H1 (cell line): ENCODE results near the gene RCHY1. TPM values are rescaled to one million over a fixed set of nuclear protein-coding genes. Genes with fewer than 3 reads are reported as not detected.
"Not testable (repeated sequence)": the region's sequence is repeated elsewhere in the genome, so short reads cannot be mapped to it uniquely, and the experiment has no call there.

Source experiments
- CTCF ChIA-PET: fragments of 300-600 bp; sonication (Branson Sonifier 250); formaldehyde crosslinking; loops from one replicate; lab custom pipeline; 2021; ENCODE audit not compliant: partially characterized antibody; lab: Charles Lee
- POLR2A ChIA-PET: fragments of 300-600 bp; sonication (Branson Sonifier 250); formaldehyde crosslinking; loops from one replicate; lab custom pipeline; 2021; ENCODE audit warnings: inconsistent platforms; ENCODE audit not compliant: partially characterized antibody; lab: Charles Lee
- DNase-seq, 2 experiments: peaks; one replicate each; pipeline versions ENCODE4 v3.0.0 to v3.0.0-alpha.2; 2010 to 2022; ENCODE audit warnings: low spot score in 2 of 2, low read depth in 1 of 2, mixed read lengths in 1 of 2
- FAIRE-seq: peaks from 2 replicates; lab custom pipeline; 2011; peaks lifted over from hg19 to GRCh38; lab: Jason Lieb, UNC
- H2AFZ ChIP-seq: 2 replicates; pipeline ENCODE4 v1.8.1; 2012; ENCODE audit warnings: low read length, inconsistent platforms
- H2AK5ac ChIP-seq: 2 replicates; pipeline ENCODE4 v1.6.1; 2013; ENCODE audit warnings: low read depth, low read length
- H2BK120ac ChIP-seq: replicated peaks from 2 replicates; pipeline ENCODE3; 2013; ENCODE audit warnings: low read depth, low read length, inconsistent platforms
- H2BK12ac ChIP-seq: 2 replicates; pipeline ENCODE4 v1.6.1; 2013; ENCODE audit warnings: low read depth, low read length
- H2BK15ac ChIP-seq: 2 replicates; pipeline ENCODE4 v1.6.1; 2013; ENCODE audit warnings: low read length
- H2BK20ac ChIP-seq: 2 replicates; pipeline ENCODE4 v1.6.1; 2013; ENCODE audit warnings: low read length
- H2BK5ac ChIP-seq: 2 replicates; pipeline ENCODE4 v1.6.1; 2013; ENCODE audit warnings: low read depth, low read length
- H3K14ac ChIP-seq: 2 replicates; pipeline ENCODE4 v1.6.1; 2013; ENCODE audit warnings: inconsistent platforms; ENCODE audit not compliant: insufficient read length
- H3K18ac ChIP-seq: 2 replicates; pipeline ENCODE4 v1.6.1; 2013; ENCODE audit warnings: low read length; ENCODE audit errors: extremely low read depth
- H3K23ac ChIP-seq: 2 replicates; pipeline ENCODE4 v1.6.1; 2013; ENCODE audit warnings: inconsistent platforms; ENCODE audit not compliant: insufficient read length
- H3K23me2 ChIP-seq: 2 replicates; pipeline ENCODE4 v1.6.1; 2013; ENCODE audit warnings: low read depth, low read length
- H3K27ac ChIP-seq: 2 replicates; pipeline ENCODE4 v1.6.1; 2011; ENCODE audit warnings: low read depth, low read length, inconsistent platforms
- H3K27me3 ChIP-seq, 4 experiments: replicated peaks in 1 of 4; 1 replicate in 1 of 4; 2 replicates in 3 of 4; pipeline versions ENCODE4 v1.6.1 to v1.8.1; 2011 to 2013; ENCODE audit warnings: low read length in 3 of 4, mild to moderate bottlenecking in 3 of 4, inconsistent platforms in 2 of 4, mixed read lengths in 2 of 4, moderate library complexity in 1 of 4; ENCODE audit not compliant: control insufficient read depth in 3 of 4, insufficient read depth in 3 of 4; ENCODE audit errors: extremely low read depth in 1 of 4
- H3K36me3 ChIP-seq, 4 experiments: 2 replicates each; pipeline versions ENCODE4 v1.6.1 to v1.8.1; 2011 to 2013; ENCODE audit warnings: mild to moderate bottlenecking in 4 of 4, low read length in 3 of 4, moderate library complexity in 2 of 4, control low read depth in 1 of 4, inconsistent platforms in 1 of 4; ENCODE audit not compliant: insufficient read depth in 4 of 4, control insufficient read depth in 2 of 4
- H3K4ac ChIP-seq: replicated peaks from 2 replicates; pipeline ENCODE3; 2013; ENCODE audit warnings: low read length, low read depth, mixed read lengths, inconsistent platforms; ENCODE audit not compliant: insufficient read length
- H3K4me1 ChIP-seq, 4 experiments: replicated peaks in 1 of 4; 1 replicate in 1 of 4; 2 replicates in 3 of 4; pipeline versions ENCODE4 v1.6.1 to v1.8.1; 2011 to 2013; ENCODE audit warnings: low read length in 3 of 4, inconsistent platforms in 2 of 4, mixed read lengths in 1 of 4; ENCODE audit not compliant: insufficient read depth in 4 of 4, control insufficient read depth in 3 of 4
- H3K4me2 ChIP-seq, 2 experiments: 2 replicates each; pipeline versions ENCODE4 v1.6.1 to v1.8.1; 2011 to 2013; ENCODE audit warnings: low read depth in 2 of 2, low read length in 2 of 2, control low read depth in 1 of 2, inconsistent platforms in 1 of 2, mild to moderate bottlenecking in 1 of 2; ENCODE audit not compliant: insufficient read depth in 1 of 2
- H3K4me3 ChIP-seq, 4 experiments: fragments of 200-600, 300-600 bp in 1 of 4; sonication (generic), shearing (Covaris generic), sonication (Bioruptor Twin) in 1 of 4; 2 replicates each; pipeline versions ENCODE4 v1.5.1 to v1.8.1; 2011 to 2016; ENCODE audit warnings: low read length in 4 of 4, low read depth in 3 of 4, control low read depth in 2 of 4, inconsistent platforms in 2 of 4, mild to moderate bottlenecking in 2 of 4, mixed read lengths in 1 of 4, moderate library complexity in 1 of 4; ENCODE audit not compliant: insufficient read depth in 2 of 4; ENCODE audit errors: extremely low read depth in 1 of 4
- H3K56ac ChIP-seq: replicated peaks from 2 replicates; pipeline ENCODE3; 2013; ENCODE audit warnings: low read depth, mild to moderate bottlenecking, mixed read lengths, low read length, inconsistent platforms; ENCODE audit not compliant: insufficient read length
- H3K79me1 ChIP-seq: 2 replicates; pipeline ENCODE4 v1.6.1; 2013; ENCODE audit warnings: low read depth, low read length, control low read depth
- H3K79me2 ChIP-seq, 2 experiments: 2 replicates each; pipeline versions ENCODE4 v1.6.1 to v1.8.1; 2012 to 2013; ENCODE audit warnings: low read length in 2 of 2, mild to moderate bottlenecking in 2 of 2, inconsistent platforms in 1 of 2; ENCODE audit not compliant: insufficient read depth in 2 of 2, control insufficient read depth in 1 of 2
- H3K9ac ChIP-seq, 4 experiments: replicated peaks in 1 of 4; 1 replicate in 1 of 4; 2 replicates in 3 of 4; pipeline versions ENCODE4 v1.6.1 to v1.8.1; 2011 to 2013; ENCODE audit warnings: low read depth in 3 of 4, low read length in 3 of 4, control low read depth in 2 of 4, mild to moderate bottlenecking in 2 of 4, moderate library complexity in 2 of 4, inconsistent platforms in 1 of 4; ENCODE audit errors: extremely low read depth in 1 of 4
- H3K9me3 ChIP-seq, 2 experiments: 2 replicates each; pipeline versions ENCODE4 v1.6.1 to v1.8.1; 2012 to 2013; ENCODE audit warnings: mild to moderate bottlenecking in 2 of 2, moderate library complexity in 2 of 2, control low read depth in 1 of 2, inconsistent platforms in 1 of 2, low read depth in 1 of 2, low read length in 1 of 2, mixed read lengths in 1 of 2; ENCODE audit not compliant: insufficient read depth in 2 of 2
- H4K20me1 ChIP-seq, 2 experiments: replicated peaks in 1 of 2; 2 replicates each; pipeline versions ENCODE3 to v1.8.1; 2011 to 2013; ENCODE audit warnings: inconsistent platforms in 2 of 2, low read length in 2 of 2, mild to moderate bottlenecking in 1 of 2; ENCODE audit not compliant: insufficient read depth in 2 of 2, control insufficient read depth in 1 of 2
- H4K5ac ChIP-seq: 2 replicates; pipeline ENCODE4 v1.6.1; 2013; ENCODE audit warnings: low read length, low read depth, mixed read lengths, inconsistent platforms; ENCODE audit not compliant: insufficient read length
- H4K8ac ChIP-seq: 2 replicates; pipeline ENCODE4 v1.8.0; 2013; ENCODE audit warnings: mild to moderate bottlenecking, moderate library complexity, low read length, inconsistent platforms; ENCODE audit not compliant: insufficient read depth; ENCODE audit errors: extremely low read depth
- H4K91ac ChIP-seq: replicated peaks from 2 replicates; pipeline ENCODE3; 2013; ENCODE audit warnings: low read length, mixed read lengths, inconsistent platforms; ENCODE audit not compliant: insufficient read length
- WGBS, 2 experiments: shearing (Covaris generic) in 1 of 2; methylation state at CpG; one replicate each; pipeline versions ENCODE4 v1.1.6 to v1.1.7; 2013 to 2015; ENCODE audit warnings: low lambda C conversion rate in 2 of 2, mixed read lengths in 2 of 2, inconsistent platforms in 1 of 2, low coverage in 1 of 2, missing lambda C conversion rate in 1 of 2; ENCODE audit not compliant: insufficient replicate concordance in 2 of 2, insufficient coverage in 1 of 2, insufficient read length in 1 of 2; ENCODE audit errors: extremely low coverage in 1 of 2, missing lambda C conversion rate in 1 of 2; 5-methylcytosine and 5-hydroxymethylcytosine counted together
- polyA plus RNA-seq, 7 experiments: library from polyadenylated mRNA; depleted of rRNA in 3 of 7; stranded (reverse) in 5 of 7; unstranded in 2 of 7; fragments of >200 nt in 5 of 7; fragments of 200-250 nt in 2 of 7; gene quantifications; 1 replicate in 5 of 7; 2 replicates in 1 of 7; 4 replicates in 1 of 7; pipeline versions ENCODE4 v1.2.1 to v1.2.3, GENCODE V29; 2011 to 2013; ENCODE audit warnings: missing spikeins in 2 of 7, mixed read lengths in 2 of 7
- total RNA-seq: library from RNA; stranded (reverse); fragmentation: NEBNext Ultra II Directional; extraction: Animal tissue kit (Norgen Biotek cat#: 25700); gene quantifications from 2 replicates; pipeline ENCODE4 v1.2.1, GENCODE V29; 2021

RCHY1 gene
- total and polyA plus RNA-seq, 2 of the 8 experiments (the other 6 are each of a cell fraction or from before 2014, with no cell fraction given), result 30.3 to 44.0 TPM

- H3K4me1 ChIP-seq, DNase-seq, H4K5ac ChIP-seq, H2BK20ac ChIP-seq, H3K4me2 ChIP-seq, H2BK5ac ChIP-seq, H3K9ac ChIP-seq, H2BK120ac ChIP-seq, H3K4me3 ChIP-seq, H3K14ac ChIP-seq, H3K23ac ChIP-seq, H3K4ac ChIP-seq, H3K18ac ChIP-seq, H4K8ac ChIP-seq, H2AK5ac ChIP-seq, POLR2A ChIA-PET, H4K20me1 ChIP-seq, H3K27ac ChIP-seq, H3K27me3 ChIP-seq, H4K91ac ChIP-seq, FAIRE-seq, H2BK12ac ChIP-seq, H3K79me2 ChIP-seq, H3K79me1 ChIP-seq, CTCF ChIA-PET, H2BK15ac ChIP-seq, H3K23me2 ChIP-seq, H3K56ac ChIP-seq, H2AFZ ChIP-seq: not testable (repeated sequence)
- Histone ChIP-seq H3K36me3 (peaks cover 0 to 29% (median 11%) of the 10 kb centered on the region in 4 experiments; a peak in 4 of 8 replicates), H3K9me3 (peaks cover 6 to 10% of the 10 kb centered on the region in 2 experiments; a peak in 2 of 4 replicates)
Observed at GRCh38 chr4:75533926-75534325, 19.7 kb upstream of the RCHY1 start.

GRCh38 chr4:75533339-75533887 is 19.2 kb upstream of the RCHY1 start:
- H3K4me3 ChIP-seq, H3K79me2 ChIP-seq, H4K5ac ChIP-seq, H3K4me2 ChIP-seq, H3K56ac ChIP-seq, H4K8ac ChIP-seq, H3K27me3 ChIP-seq, H4K91ac ChIP-seq, H4K20me1 ChIP-seq, H2BK120ac ChIP-seq, H2AFZ ChIP-seq, H3K23me2 ChIP-seq, H3K14ac ChIP-seq, H3K4ac ChIP-seq, H3K4me1 ChIP-seq, H3K27ac ChIP-seq, H3K18ac ChIP-seq, H2BK20ac ChIP-seq, H2BK5ac ChIP-seq, H3K23ac ChIP-seq, H2BK15ac ChIP-seq, H2AK5ac ChIP-seq, DNase-seq, H2BK12ac ChIP-seq, CTCF ChIA-PET, H3K79me1 ChIP-seq, FAIRE-seq, POLR2A ChIA-PET, H3K9ac ChIP-seq: not testable (repeated sequence)
- Histone ChIP-seq H3K36me3 (peaks cover 0 to 29% (median 13%) of the 10 kb centered on the region in 4 experiments; a peak in 4 of 8 replicates), H3K9me3 (peaks cover 6 to 10% of the 10 kb centered on the region in 2 experiments; a peak in 2 of 4 replicates)
- 83% methylated on average over 4 of the region's 4 CpGs; no CpG with 5 or more reads in 1 of the 2 experiments for WGBS, 2 experiments
